ENCODE data around the gene LAMC1. TPM values are rescaled to one million over a fixed set of nuclear protein-coding genes. Genes with fewer than 3 reads are reported as not detected.

LAMC1 gene
- polyA plus RNA-seq, 1 donor (not counting 4 experiments of a cell fraction or from before 2014, with no cell fraction given), result 66.6 TPM

DNA sequence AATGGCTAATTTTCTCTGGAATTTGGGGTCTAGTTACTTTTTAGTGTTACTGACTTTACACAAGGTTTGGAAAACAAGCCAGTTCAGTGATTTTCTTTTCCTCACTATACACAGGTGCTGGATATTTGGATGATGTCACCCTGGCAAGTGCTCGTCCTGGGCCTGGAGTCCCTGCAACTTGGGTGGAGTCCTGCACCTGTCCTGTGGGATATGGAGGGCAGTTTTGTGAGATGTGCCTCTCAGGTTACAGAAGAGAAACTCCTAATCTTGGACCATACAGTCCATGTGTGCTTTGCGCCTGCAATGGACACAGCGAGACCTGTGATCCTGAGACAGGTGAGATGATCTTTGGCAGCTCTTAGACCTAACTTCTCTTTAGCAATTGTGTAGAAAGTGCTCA lies 98.4 kb downstream of the LAMC1 start:
- dilution Hi-C loops (cut with MboI; ENCODE audit: extremely low pct_ligation_motif_present, low sequenced_read_pairs), result no loop called here
- Histone ChIP-seq H3K9ac (ENCODE audit: control insufficient read depth, extremely low read depth, insufficient read depth, low read length) (no peak overlapping the region), H2AFZ (ENCODE audit: control insufficient read depth, low read length) (no peak overlapping the region), H3K27ac (ENCODE audit: control insufficient read depth, insufficient read depth, low read length) (no peak overlapping the region), H3K4me1 (ENCODE audit: control insufficient read depth, extremely low read depth, insufficient read depth, low read length) (no peaks in the 10 kb centered on the region), H4K20me1 (ENCODE audit: control insufficient read depth, extremely low read depth, insufficient read depth, low read length) (no peaks in the 10 kb centered on the region), H3K79me2 (ENCODE audit: control insufficient read depth, insufficient read depth, low read length) (no peaks in the 10 kb centered on the region), H3K4me2 (ENCODE audit: control insufficient read depth, extremely low read depth, insufficient read depth, low read depth, low read length) (no peak overlapping the region), H3K36me3 (ENCODE audit: control insufficient read depth in 2 of 2, extremely low read depth in 1 of 2, insufficient read depth in 2 of 2, low read length in 2 of 2) (peaks cover 24 to 42% of the 10 kb centered on the region in 2 experiments), H3K9me3 (ENCODE audit: control insufficient read depth, low read depth, low read length) (no peaks in the 10 kb centered on the region), H3K4me3 (ENCODE audit: control insufficient read depth in 2 of 3, extremely low read depth in 1 of 3, insufficient read depth in 2 of 3, low read depth in 1 of 3, low read length in 3 of 3) (no peak overlapping the region), H3K9me1 (ENCODE audit: control insufficient read depth, extremely low read depth, insufficient read depth, low read length) (no peaks in the 10 kb centered on the region), H3K27me3 (ENCODE audit: control insufficient read depth, extremely low read depth, insufficient read depth, low read length) (no peaks in the 10 kb centered on the region)
- DNase-seq (ENCODE audit: low read depth, low spot score) (no peak), FAIRE-seq (no peak)
- TF ChIP-seq, protein P1, sequence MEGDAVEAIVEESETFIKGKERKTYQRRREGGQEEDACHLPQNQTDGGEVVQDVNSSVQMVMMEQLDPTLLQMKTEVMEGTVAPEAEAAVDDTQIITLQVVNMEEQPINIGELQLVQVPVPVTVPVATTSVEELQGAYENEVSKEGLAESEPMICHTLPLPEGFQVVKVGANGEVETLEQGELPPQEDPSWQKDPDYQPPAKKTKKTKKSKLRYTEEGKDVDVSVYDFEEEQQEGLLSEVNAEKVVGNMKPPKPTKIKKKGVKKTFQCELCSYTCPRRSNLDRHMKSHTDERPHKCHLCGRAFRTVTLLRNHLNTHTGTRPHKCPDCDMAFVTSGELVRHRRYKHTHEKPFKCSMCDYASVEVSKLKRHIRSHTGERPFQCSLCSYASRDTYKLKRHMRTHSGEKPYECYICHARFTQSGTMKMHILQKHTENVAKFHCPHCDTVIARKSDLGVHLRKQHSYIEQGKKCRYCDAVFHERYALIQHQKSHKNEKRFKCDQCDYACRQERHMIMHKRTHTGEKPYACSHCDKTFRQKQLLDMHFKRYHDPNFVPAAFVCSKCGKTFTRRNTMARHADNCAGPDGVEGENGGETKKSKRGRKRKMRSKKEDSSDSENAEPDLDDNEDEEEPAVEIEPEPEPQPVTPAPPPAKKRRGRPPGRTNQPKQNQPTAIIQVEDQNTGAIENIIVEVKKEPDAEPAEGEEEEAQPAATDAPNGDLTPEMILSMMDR (optimal IDR thresholded peaks at IDR 0.05 in 1 of 3, IDR thresholded peaks at IDR 0.05 in 1 of 3, conservative IDR thresholded peaks at IDR 0.05 in 1 of 3; ENCODE audit: extremely low read depth in 1 of 3, insufficient read depth in 2 of 3, low read length in 3 of 3), result no peak

DNA sequence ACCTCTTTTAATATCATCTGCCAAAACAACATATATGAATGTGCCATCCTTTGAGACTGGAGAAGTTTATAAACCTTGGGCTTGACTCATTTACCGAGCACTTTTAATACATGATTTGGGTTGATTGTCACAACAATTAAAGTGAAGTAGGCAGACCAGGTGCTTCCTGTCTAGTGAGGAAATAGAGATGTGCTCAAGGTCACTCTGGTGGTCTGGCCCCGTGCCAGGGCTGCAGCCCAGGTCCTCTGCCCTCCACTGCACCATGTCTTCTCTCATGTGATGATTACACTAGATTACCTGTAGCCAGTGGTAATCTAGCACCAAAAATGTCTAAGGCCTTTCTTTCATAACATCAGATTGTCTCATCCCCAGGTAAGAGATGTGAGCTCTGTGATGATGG lies 101.0 kb downstream of the LAMC1 start:
- H3K9me1 ChIP-seq (ENCODE audit: control insufficient read depth, extremely low read depth, insufficient read depth, low read length), result no peaks in the 10 kb centered on the region
- no peak overlapping the region for H3K4me3 ChIP-seq (ENCODE audit: control insufficient read depth in 2 of 3, extremely low read depth in 1 of 3, insufficient read depth in 2 of 3, low read depth in 1 of 3, low read length in 3 of 3)
- no peak overlapping the region for H3K4me2 ChIP-seq (ENCODE audit: control insufficient read depth, extremely low read depth, insufficient read depth, low read depth, low read length)
- no peaks in the 10 kb centered on the region for H4K20me1 ChIP-seq (ENCODE audit: control insufficient read depth, extremely low read depth, insufficient read depth, low read length)
- TF ChIP-seq, protein P1 (optimal IDR thresholded peaks at IDR 0.05 in 1 of 3, IDR thresholded peaks at IDR 0.05 in 1 of 3, conservative IDR thresholded peaks at IDR 0.05 in 1 of 3; ENCODE audit: extremely low read depth in 1 of 3, insufficient read depth in 2 of 3, low read length in 3 of 3), result no peak
- no peak for TF ChIP-seq EZH2 (IDR thresholded peaks at IDR 0.05; ENCODE audit: low read length)
- no peak overlapping the region for H3K27ac ChIP-seq (ENCODE audit: control insufficient read depth, insufficient read depth, low read length)
- H3K4me1 ChIP-seq (ENCODE audit: control insufficient read depth, extremely low read depth, insufficient read depth, low read length), result no peaks in the 10 kb centered on the region
- H3K9me3 ChIP-seq (ENCODE audit: control insufficient read depth, low read depth, low read length), result no peaks in the 10 kb centered on the region
- peaks cover 22 to 46% of the 10 kb centered on the region in 2 experiments for H3K36me3 ChIP-seq (ENCODE audit: control insufficient read depth in 2 of 2, extremely low read depth in 1 of 2, insufficient read depth in 2 of 2, low read length in 2 of 2)
- dilution Hi-C loops (cut with MboI; ENCODE audit: extremely low pct_ligation_motif_present, low sequenced_read_pairs), result no loop called here
- H3K79me2 ChIP-seq (ENCODE audit: control insufficient read depth, insufficient read depth, low read length), result no peaks in the 10 kb centered on the region
- H3K27me3 ChIP-seq (ENCODE audit: control insufficient read depth, extremely low read depth, insufficient read depth, low read length), result no peaks in the 10 kb centered on the region
- no peak overlapping the region for H2AFZ ChIP-seq (ENCODE audit: control insufficient read depth, low read length)
- DNase-seq (ENCODE audit: low read depth, low spot score), result no peak
- H3K9ac ChIP-seq (ENCODE audit: control insufficient read depth, extremely low read depth, insufficient read depth, low read length), result no peak overlapping the region
- no peak for FAIRE-seq

Data from keratinocyte (primary cell).